Naive thymus-derived CD4-positive, alpha-beta T cell (primary cell): ENCODE results near the gene TLE2. TPM values are rescaled to one million over a fixed set of nuclear protein-coding genes. Genes with fewer than 3 reads are reported as not detected.

Source experiments
- ATAC-seq: fragments of 150-1000 bp; cut with Tn5 transposase; 2 replicates; pipeline ENCODE4 v1.10.0; 2021; ENCODE audit warnings: mild to moderate bottlenecking, moderate library complexity
- CTCF ChIA-PET: fragments of 350-600 bp; sonication (Branson Sonifier 250); formaldehyde crosslinking; loops from one replicate; lab custom pipeline; 2021; ENCODE audit warnings: antibody characterized with exemption; lab: Charles Lee
- POLR2A ChIA-PET: fragments of 350-600 bp; sonication (Branson Sonifier 250); formaldehyde crosslinking; loops from one replicate; lab custom pipeline; 2021; ENCODE audit warnings: antibody characterized with exemption, inconsistent platforms; lab: Charles Lee
- DNase-seq, 9 donors: peaks; one replicate each; pipeline versions ENCODE4 v3.0.0 to v3.0.0-alpha.2; 2020 to 2022; ENCODE audit warnings: mixed read lengths in 1 of 9
- H3K27ac ChIP-seq: one replicate; pipeline ENCODE4 v1.7.0; 2013; ENCODE audit warnings: mild to moderate bottlenecking, low read depth, low read length, moderate library complexity
- H3K27me3 ChIP-seq, 2 donors: one replicate each; pipeline ENCODE4 v1.7.0; 2013; ENCODE audit warnings: low read length in 2 of 2, mild to moderate bottlenecking in 2 of 2, moderate library complexity in 2 of 2; ENCODE audit not compliant: control insufficient read depth in 2 of 2, insufficient read depth in 2 of 2
- H3K36me3 ChIP-seq, 3 experiments: 1 replicate in 2 of 3; 2 replicates in 1 of 3; pipeline ENCODE4 v1.7.0; 2013; ENCODE audit warnings: low read length in 3 of 3, mild to moderate bottlenecking in 3 of 3, moderate library complexity in 1 of 3; ENCODE audit not compliant: insufficient read depth in 3 of 3, control insufficient read depth in 2 of 3
- H3K4me1 ChIP-seq, 2 donors: one replicate each; pipeline ENCODE4 v1.7.0; 2013; ENCODE audit warnings: low read length in 2 of 2, mild to moderate bottlenecking in 2 of 2, moderate library complexity in 1 of 2; ENCODE audit not compliant: control insufficient read depth in 2 of 2, insufficient read depth in 2 of 2
- H3K4me3 ChIP-seq: 2 replicates; pipeline ENCODE4 v1.7.0; 2013; ENCODE audit warnings: mild to moderate bottlenecking, low read length
- H3K9me3 ChIP-seq, 3 experiments: 1 replicate in 2 of 3; 2 replicates in 1 of 3; pipeline ENCODE4 v1.7.0; 2013; ENCODE audit warnings: low read length in 3 of 3; ENCODE audit not compliant: control insufficient read depth in 2 of 3
- H3K27ac Mint-ChIP-seq, 9 donors: one replicate each; pipeline ENCODE4 v1.8.0; 2020 to 2022; ENCODE audit warnings: mixed read lengths in 9 of 9, mild to moderate bottlenecking in 8 of 9, moderate library complexity in 5 of 9, inconsistent platforms in 2 of 9
- H3K27me3 Mint-ChIP-seq, 5 donors: one replicate each; pipeline ENCODE4 v1.8.0; 2021 to 2022; ENCODE audit warnings: mixed read lengths in 5 of 5, mild to moderate bottlenecking in 1 of 5
- H3K36me3 Mint-ChIP-seq, 5 donors: one replicate each; pipeline ENCODE4 v1.8.0; 2020 to 2022; ENCODE audit warnings: mixed read lengths in 5 of 5, mild to moderate bottlenecking in 3 of 5, inconsistent platforms in 1 of 5
- H3K4me1 Mint-ChIP-seq, 7 donors: one replicate each; pipeline ENCODE4 v1.8.0; 2020 to 2022; ENCODE audit warnings: mixed read lengths in 7 of 7, mild to moderate bottlenecking in 3 of 7, inconsistent platforms in 1 of 7
- H3K4me3 Mint-ChIP-seq, 10 donors: one replicate each; pipeline ENCODE4 v1.8.0; 2020 to 2022; ENCODE audit warnings: mild to moderate bottlenecking in 10 of 10, mixed read lengths in 10 of 10, moderate library complexity in 6 of 10, inconsistent platforms in 2 of 10
- H3K9me3 Mint-ChIP-seq, 11 donors: one replicate each; pipeline ENCODE4 v1.8.0; 2020 to 2022; ENCODE audit warnings: mixed read lengths in 11 of 11, mild to moderate bottlenecking in 4 of 11, inconsistent platforms in 1 of 11, moderate library complexity in 1 of 11
- intact Hi-C, 2 donors: fragments of 100-400 bp; cut with micrococcal nuclease; formaldehyde crosslinking; loops; one replicate each; pipeline ENCODE4 v1.15.1; 2023
- polyA plus RNA-seq, 2 donors: library from polyadenylated mRNA; unstranded; fragments of 300-500 nt; fragmentation: Illumina TruSeq; gene quantifications; one replicate each; pipeline ENCODE4 v1.2.3, GENCODE V29; 2021
- total RNA-seq, 6 experiments: library from RNA in 5 of 6; stranded (reverse) in 5 of 6; gene quantifications; 1 replicate in 5 of 6; 2 replicates in 1 of 6; pipeline ENCODE4 v1.2.3 and lab custom pipeline; 2021 to 2026

The TLE2 gene
- total and polyA plus RNA-seq, 7 experiments from 2014 or later = 1.1 to 33.6 (median 14.3) TPM

- intact Hi-C loops = no loop called here
- ATAC-seq (no peak), DNase-seq (no peak)
- no peaks in the 10 kb centered on the region for H3K36me3 Mint-ChIP-seq
- no peak overlapping the region for H3K4me3 Mint-ChIP-seq
- ChIA-PET CTCF (no interaction called here), POLR2A (no interaction called here)
- Histone ChIP-seq H3K9me3 (no peaks in the 10 kb centered on the region), H3K4me1 (no peaks in the 10 kb centered on the region), H3K36me3 (no peaks in the 10 kb centered on the region), H3K27ac (no peak overlapping the region), H3K4me3 (no peak overlapping the region), H3K27me3 (no peaks in the 10 kb centered on the region)
- H3K4me1 Mint-ChIP-seq = peaks cover 0 to 7% (median 0%) of the 10 kb centered on the region in 7 donors
- no peak overlapping the region for H3K27ac Mint-ChIP-seq
- H3K9me3 Mint-ChIP-seq = no peaks in the 10 kb centered on the region
- peaks cover 6 to 26% (median 13%) of the 10 kb centered on the region in 5 donors for H3K27me3 Mint-ChIP-seq
These were observed 45.5 kb downstream of the TLE2 start for GRCh38 chr19:2983351-2984214.

DNA sequence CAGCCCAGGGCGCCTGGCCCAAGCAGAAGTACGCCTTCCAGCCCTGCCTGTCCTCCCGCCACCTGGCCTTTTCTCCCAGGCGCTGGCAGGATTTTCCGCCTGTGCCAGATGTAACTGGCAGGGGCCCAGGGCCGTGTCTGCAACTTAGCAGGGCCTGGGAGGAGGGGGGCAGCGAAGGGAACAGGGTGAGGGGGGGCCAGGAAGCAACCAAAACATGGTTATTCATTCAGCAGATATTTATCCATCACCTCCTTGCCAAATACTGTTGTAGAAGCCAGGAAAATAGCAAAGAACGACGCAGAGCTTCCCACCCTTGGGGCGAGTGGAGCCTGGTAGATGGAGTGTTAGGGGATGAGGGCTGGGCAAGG, 46.1 kb downstream of the TLE2 start:
- Histone ChIP-seq H3K36me3 (no peaks in the 10 kb centered on the region), H3K9me3 (no peaks in the 10 kb centered on the region), H3K27ac (no peak overlapping the region), H3K27me3 (no peaks in the 10 kb centered on the region), H3K4me1 (no peaks in the 10 kb centered on the region), H3K4me3 (no peak overlapping the region)
- ChIA-PET POLR2A (no interaction called here), CTCF (no interaction called here)
- H3K4me1 Mint-ChIP-seq = peaks cover 0 to 7% (median 0%) of the 10 kb centered on the region in 7 donors
- DNase-seq (no peak), ATAC-seq (no peak)
- H3K4me3 Mint-ChIP-seq = no peak overlapping the region
- H3K36me3 Mint-ChIP-seq = no peaks in the 10 kb centered on the region
- peaks cover 6 to 23% (median 13%) of the 10 kb centered on the region in 5 donors for H3K27me3 Mint-ChIP-seq
- no peak overlapping the region for H3K27ac Mint-ChIP-seq
- intact Hi-C loops = no loop called here
- H3K9me3 Mint-ChIP-seq = no peaks in the 10 kb centered on the region

- intact Hi-C loops = no loop called here
- no peak overlapping the region for H3K27ac ChIP-seq
- no peaks in the 10 kb centered on the region for H3K9me3 Mint-ChIP-seq
- ATAC-seq = no peak
- peaks cover 0 to 7% (median 4%) of the 10 kb centered on the region in 7 donors for H3K4me1 Mint-ChIP-seq
- H3K27ac Mint-ChIP-seq = no peak overlapping the region
- no peak overlapping the region for H3K4me3 Mint-ChIP-seq
- CTCF ChIA-PET = no interaction called here
- no peaks in the 10 kb centered on the region for H3K36me3 Mint-ChIP-seq
- DNase-seq = no peak
- peaks cover 0 to 2% of the 10 kb centered on the region in 2 donors for H3K4me1 ChIP-seq
- peaks cover 6 to 23% (median 13%) of the 10 kb centered on the region in 5 donors for H3K27me3 Mint-ChIP-seq
- H3K4me3 ChIP-seq = no peak overlapping the region
- H3K9me3 ChIP-seq = no peaks in the 10 kb centered on the region
- H3K36me3 ChIP-seq = no peaks in the 10 kb centered on the region
- POLR2A ChIA-PET = interaction anchor here (0.7 kb wide), 1 partner anchor 43 kb away, joined by 8 read pairs; no protein-coding TSS in a partner anchor
- H3K27me3 ChIP-seq = no peaks in the 10 kb centered on the region
These were observed 46.5 kb downstream of the TLE2 start for GRCh38 chr19:2982561-2982960.

DNA sequence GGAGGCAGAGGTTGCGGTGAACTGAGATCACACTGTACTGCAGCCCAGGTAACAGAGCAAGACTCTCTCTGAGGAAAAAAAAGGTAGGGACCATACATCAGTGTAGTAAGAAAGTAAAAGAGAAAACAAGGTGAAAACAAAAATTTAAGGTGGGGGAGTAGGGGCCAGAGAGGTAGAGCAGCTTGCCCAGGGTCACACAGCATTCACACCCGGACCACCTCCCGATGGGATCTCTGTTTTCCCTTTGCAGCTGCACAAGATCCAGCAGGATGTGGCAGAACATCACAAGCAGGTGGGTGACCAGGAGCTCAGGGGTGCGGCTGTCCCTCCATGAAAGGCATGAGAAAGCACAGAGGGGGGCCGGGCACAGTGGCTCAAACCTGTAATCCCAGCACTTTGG, 47.2 kb downstream of the TLE2 start:
- no peaks in the 10 kb centered on the region for H3K36me3 ChIP-seq
- Mint-ChIP-seq H3K4me1 (peaks cover 0 to 10% (median 8%) of the 10 kb centered on the region in 7 donors), H3K36me3 (no peaks in the 10 kb centered on the region), H3K27ac (no peak overlapping the region), H3K4me3 (peak overlapping the region in 1 of 10 donors; percentile 3), H3K27me3 (peaks cover 6 to 23% (median 13%) of the 10 kb centered on the region in 5 donors), H3K9me3 (no peaks in the 10 kb centered on the region)
- intact Hi-C loops = no loop called here
- H3K9me3 ChIP-seq = no peaks in the 10 kb centered on the region
- ChIA-PET POLR2A (interaction anchor here (0.7 kb wide), 1 partner anchor 44 kb away, joined by 8 read pairs; no protein-coding TSS in a partner anchor), CTCF (no interaction called here)
- DNase-seq = no peak
- H3K27me3 ChIP-seq = no peaks in the 10 kb centered on the region
- peaks cover 3 to 5% of the 10 kb centered on the region in 2 donors for H3K4me1 ChIP-seq
- no peak overlapping the region for H3K4me3 ChIP-seq
- ATAC-seq = no peak
- no peak overlapping the region for H3K27ac ChIP-seq

DNA sequence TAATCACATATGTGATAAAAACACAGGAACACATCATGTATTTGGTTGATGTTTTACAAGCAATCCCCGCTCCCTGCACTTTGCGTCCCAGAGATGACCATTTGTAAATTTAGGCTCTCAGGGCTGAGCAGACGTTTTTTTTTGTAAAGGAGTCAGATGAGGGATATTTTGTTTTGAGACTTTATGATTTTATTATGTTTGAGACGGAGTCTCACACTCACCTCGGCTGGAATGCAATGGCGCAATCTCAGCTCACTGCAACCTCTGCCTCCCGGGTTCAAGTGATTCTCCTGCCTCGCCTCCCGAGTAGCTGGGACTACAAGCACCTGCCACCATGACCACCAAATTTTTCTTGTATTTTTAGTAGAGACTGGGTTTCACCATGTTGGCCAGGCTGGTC, 50.3 kb downstream of the TLE2 start:
- ChIA-PET POLR2A (no interaction called here), CTCF (interaction anchor here (0.6 kb wide), 1 partner anchor 206 kb away, joined by 3 read pairs; no protein-coding TSS in a partner anchor)
- no peak overlapping the region for H3K4me3 Mint-ChIP-seq

GRCh38 chr19:2978166-2978767, 50.8 kb downstream of the TLE2 start:
- Mint-ChIP-seq H3K9me3 (no peaks in the 10 kb centered on the region), H3K27me3 (peaks cover 6 to 26% (median 13%) of the 10 kb centered on the region in 5 donors), H3K27ac (peak overlapping the region in 1 of 9 donors; percentile 76), H3K4me3 (no peak overlapping the region), H3K4me1 (peaks cover 0 to 24% (median 20%) of the 10 kb centered on the region in 7 donors), H3K36me3 (no peaks in the 10 kb centered on the region)
- ATAC-seq (no peak), DNase-seq (no peak)
- intact Hi-C loops = no loop called here
- CTCF ChIA-PET = interaction anchor here (0.6 kb wide), 1 partner anchor 206 kb away, joined by 3 read pairs; no protein-coding TSS in a partner anchor
- Histone ChIP-seq H3K4me3 (no peak overlapping the region), H3K9me3 (no peaks in the 10 kb centered on the region), H3K27ac (no peak overlapping the region), H3K27me3 (no peaks in the 10 kb centered on the region), H3K36me3 (no peaks in the 10 kb centered on the region), H3K4me1 (peaks cover 10 to 12% of the 10 kb centered on the region in 2 donors)
- POLR2A ChIA-PET = interaction anchor here (2.2 to 3.9 kb wide), 2 partner anchors 58 to 80 kb away, joined by 7 to 20 read pairs; no protein-coding TSS in a partner anchor

More for the DNA sequence above, 50.3 kb downstream of the TLE2 start:
- DNase-seq = no peak
- no peak for ATAC-seq
- peaks cover 9 to 26% (median 13%) of the 10 kb centered on the region in 5 donors for H3K27me3 Mint-ChIP-seq
- H3K4me1 Mint-ChIP-seq = peaks cover 0 to 24% (median 23%) of the 10 kb centered on the region in 7 donors
- intact Hi-C loops = no loop called here
- no peaks in the 10 kb centered on the region for H3K36me3 Mint-ChIP-seq
- Histone ChIP-seq H3K9me3 (no peaks in the 10 kb centered on the region), H3K4me1 (peaks cover 10 to 12% of the 10 kb centered on the region in 2 donors), H3K36me3 (no peaks in the 10 kb centered on the region), H3K27ac (no peak overlapping the region), H3K4me3 (no peak overlapping the region), H3K27me3 (no peaks in the 10 kb centered on the region)
- H3K9me3 Mint-ChIP-seq = no peaks in the 10 kb centered on the region
- peak overlapping the region in 1 of 9 donors; percentile 8 for H3K27ac Mint-ChIP-seq
